Stimulated activated CD8-positive, alpha-beta memory T cell treated with anti-CD3 and anti-CD28 coated beads, Interleukin-15, amount 100 ng/mL, for 24 hours (primary cell): ENCODE data around the gene SLC25A38.
A peak's percentile ranks its signal among the peaks of the same experiment; 100 is the strongest.

ENCODE experiments used
- DNase-seq: peaks from one replicate; pipeline ENCODE4 v3.0.0-alpha.2; 2020; ENCODE audit warnings: low read depth

Gene SLC25A38

DNA sequence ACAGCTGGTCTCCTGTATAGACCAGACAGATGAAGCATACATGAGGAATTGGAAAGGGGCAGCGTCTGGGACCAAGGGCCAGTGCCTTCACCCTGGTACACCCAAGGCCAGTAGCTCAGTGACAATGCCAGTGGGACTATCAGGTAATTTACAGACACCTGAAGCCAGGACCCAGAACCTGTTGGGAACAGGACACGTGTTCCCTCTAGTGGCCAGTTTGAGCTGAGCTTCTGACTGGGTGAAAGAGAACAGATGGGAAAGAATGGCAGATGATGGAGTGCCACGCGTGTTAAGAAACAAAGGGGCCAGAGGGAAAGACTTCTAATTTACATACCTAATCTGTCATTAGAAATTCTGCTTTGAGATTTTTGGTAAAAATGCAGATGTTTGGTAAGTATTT is 5.1 kb upstream of the SLC25A38 start:
- DNase-seq, result no peak

DNA sequence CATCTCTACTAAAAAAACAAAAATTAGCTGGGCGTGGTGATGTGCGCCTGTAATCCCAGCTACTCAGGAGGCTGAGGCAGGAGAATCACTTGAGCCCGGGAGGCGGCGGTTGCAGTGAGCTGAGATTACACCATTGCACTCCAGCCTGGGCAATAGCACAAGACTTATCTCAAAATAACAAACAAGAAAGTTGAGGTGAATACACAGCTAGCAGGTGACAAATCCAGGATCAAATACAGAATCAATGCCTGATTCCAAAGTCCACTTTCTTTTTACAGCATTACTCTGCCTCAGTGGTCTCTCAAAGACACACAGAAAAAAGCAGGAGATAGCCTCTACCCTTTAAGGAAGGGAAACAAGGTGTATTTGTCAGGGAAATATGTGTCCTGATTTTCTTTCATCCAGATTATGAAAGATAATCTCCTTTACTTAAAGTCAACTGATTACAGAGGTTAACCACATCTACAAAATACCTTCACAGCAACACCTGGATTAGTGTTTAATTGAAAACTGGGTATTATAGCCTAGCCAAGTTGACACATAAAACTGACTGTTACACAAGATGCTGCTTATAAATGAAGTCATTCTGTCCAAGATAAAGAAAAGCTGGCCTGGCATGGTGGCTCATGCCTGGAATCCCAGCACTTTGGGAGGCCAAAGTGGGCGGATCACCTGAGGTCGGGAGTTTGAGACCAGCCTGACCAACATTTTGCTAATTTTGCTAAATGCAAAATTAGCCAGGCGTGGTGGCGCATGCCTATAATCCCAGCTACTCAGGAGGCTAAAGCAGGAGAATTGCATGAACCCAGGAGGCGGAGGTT is 4.0 kb upstream of the SLC25A38 start:
- DNase-seq, result no peak

GRCh38 chr3:39379778-39380155 is 3.4 kb upstream of the SLC25A38 start:
- DNase-seq, result no peak

DNA sequence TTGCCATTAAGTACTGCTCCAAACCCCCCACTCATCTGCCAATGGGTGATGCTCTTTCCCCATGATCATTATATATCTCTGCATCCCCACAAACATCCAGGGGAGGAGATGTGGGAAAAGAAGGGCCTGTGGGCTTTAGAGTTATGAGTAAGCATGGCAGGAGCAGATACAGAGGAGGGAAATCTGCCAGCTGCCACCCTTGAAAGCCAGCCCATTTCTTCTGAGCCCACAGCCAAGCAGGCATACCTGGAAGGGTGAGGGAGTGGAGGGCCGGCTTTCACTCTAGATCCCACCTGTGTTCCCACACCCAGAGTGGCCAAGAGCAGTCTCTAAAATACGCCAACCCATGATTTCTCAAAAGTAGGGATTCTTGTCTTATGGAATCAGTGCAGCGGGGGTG is 1.7 kb upstream of the SLC25A38 start:
- no peak for DNase-seq

DNA sequence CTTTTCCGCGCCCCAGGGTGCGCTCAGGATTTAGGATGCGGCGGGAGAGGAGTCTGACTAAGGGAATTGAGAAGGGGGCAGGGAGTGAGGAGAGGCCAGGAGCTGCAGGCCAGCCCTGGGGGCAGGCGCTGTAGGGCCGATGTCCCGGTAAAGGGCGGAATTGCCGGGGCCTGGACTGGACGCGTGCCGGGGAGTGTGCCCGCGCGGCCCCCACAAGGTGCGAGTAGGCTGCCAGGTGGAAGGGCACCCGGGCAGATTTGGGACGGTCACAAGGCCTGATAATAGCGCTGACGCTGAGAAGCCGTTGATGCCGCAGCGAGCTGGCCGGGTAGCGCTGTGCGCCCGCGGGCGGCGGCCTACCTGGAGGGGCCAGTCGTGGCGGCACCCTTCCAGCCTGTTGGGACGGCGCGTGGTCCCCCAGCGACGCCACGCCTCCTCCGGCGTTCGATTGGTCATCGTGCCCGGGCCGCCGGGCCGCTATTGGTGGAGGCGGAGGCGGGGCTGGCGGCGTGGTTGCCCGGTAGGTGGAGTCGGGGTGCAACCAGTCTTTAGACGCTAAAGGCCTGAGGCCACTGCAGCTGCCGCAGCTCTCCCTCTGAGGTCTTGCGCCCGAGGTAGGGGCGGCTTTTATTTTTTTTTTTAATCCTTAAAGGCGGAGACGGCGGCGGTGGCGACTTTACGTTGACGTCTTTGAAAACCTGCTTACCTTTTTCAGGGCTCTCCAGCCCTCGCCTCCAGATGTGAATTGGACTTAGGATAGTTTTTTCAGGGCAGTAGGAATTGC is 903 bp downstream of the SLC25A38 start:
- peak; percentile 89 for DNase-seq

GRCh38 chr3:39384665-39385000 is 1.5 kb downstream of the SLC25A38 start:
- no peak for DNase-seq

DNA sequence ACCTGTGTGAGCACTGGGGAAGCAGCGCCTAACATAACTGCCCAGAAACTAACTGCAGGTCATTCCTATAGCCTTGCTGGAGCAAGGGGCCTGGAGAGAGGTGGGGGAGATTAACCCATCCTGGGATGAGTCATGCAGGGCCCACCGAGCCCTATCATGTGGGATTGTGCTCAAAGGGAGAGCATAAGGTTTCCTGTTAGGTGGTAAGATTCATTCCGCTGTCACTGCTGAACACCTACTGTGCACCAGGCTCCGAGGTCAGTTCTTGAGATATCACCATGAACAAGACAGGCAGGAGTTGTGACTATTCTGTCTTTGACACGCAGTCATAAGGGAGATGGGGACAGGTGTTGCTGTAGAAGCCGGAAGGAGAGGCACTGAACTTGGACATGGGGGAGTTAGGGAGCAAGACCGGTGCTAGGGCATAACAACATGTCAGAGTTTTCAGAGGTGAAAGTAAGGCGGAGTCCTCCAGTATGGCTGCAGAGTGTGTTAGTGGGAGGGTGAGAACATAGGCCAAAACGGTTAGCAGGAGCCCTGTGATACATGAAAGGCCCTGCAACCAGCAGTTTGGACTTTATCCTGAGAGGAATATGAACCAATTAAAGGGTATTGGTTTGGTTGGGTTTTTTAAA is 2.4 kb downstream of the SLC25A38 start:
- DNase-seq, result no peak

DNA sequence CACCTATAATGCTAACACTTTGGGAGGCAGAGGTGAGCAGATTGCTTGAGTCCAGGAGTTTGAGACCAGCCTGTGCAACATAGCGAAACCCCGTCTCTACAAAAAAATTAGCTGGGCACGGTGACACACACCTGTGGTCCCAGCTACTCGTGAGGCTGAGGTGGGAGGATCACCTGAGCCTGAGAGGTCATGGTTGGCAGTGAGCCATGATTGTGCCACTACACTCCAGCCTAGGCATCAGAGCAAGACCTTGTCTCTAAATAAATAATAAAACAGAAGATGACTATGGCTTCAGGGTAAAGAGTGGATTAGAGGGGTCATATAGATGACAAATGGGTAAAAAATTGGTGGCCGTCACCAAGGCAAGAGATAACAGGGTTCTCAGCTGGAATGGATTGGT is 3.1 kb downstream of the SLC25A38 start:
- DNase-seq, result no peak

GRCh38 chr3:39387411-39387975 is 4.3 kb downstream of the SLC25A38 start:
- DNase-seq, result no peak

DNA sequence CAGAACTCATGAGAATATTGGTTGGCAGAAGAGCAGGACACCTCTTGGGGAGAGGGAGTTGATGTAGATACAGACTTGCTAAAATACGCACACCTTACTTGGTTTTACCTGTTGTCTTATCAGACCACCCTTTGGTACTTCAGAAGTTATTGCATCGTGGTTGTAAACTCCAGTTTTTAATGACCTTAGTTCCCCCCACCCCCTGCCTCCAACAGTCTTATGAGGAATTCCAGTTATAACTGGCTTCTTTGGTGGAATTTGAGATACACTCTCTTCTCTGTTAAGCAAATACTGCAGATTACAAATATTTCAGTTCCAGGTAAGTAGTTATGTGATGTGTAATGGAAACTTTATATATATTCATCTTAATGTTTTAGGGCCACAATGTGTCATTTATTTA is 5.0 kb downstream of the SLC25A38 start:
- DNase-seq, result no peak

DNA sequence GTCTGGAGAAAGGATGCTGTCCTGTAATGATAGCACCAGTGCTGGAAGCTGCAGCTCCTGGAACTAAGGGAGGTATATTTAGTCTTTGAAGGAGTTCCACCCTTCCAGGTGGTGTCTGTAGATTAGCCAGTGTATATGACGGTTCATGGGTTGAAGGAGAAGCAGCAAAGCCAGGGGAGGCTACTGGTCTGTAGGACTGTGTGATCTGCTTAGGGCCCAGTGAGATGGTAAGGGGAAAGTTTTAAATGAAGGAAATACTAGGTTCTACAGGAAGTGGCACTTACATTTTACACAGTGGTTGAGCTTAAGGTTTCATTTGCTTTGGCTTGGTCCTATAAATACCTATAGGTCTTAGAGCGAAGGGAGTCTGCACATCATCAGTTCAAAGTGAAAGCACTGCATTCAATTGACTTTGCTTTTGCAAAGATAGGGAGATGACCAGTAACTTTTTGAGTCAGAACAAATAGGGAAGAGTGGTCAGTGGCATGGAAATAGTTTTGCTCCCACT is 5.6 kb downstream of the SLC25A38 start:
- no peak for DNase-seq

DNA sequence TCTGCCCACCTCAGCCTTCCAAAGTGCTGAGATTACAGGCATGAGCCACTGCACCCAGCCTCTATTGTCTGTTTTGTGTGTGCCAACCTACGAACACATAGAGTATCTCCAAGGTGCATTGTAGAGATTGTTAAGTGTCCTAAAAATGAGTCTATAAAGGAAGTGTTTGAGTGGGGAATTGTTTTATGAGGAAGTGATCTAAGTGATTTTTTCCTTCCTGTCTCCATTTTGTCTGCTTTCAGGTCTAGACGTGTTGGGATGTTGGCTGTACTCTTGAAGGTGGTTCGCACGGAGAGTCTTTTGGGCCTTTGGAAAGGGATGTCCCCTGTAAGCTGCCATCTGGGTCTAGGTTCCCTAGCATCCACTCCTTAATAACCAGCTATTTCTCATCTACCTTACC is 7.0 kb downstream of the SLC25A38 start:
- no peak for DNase-seq

DNA sequence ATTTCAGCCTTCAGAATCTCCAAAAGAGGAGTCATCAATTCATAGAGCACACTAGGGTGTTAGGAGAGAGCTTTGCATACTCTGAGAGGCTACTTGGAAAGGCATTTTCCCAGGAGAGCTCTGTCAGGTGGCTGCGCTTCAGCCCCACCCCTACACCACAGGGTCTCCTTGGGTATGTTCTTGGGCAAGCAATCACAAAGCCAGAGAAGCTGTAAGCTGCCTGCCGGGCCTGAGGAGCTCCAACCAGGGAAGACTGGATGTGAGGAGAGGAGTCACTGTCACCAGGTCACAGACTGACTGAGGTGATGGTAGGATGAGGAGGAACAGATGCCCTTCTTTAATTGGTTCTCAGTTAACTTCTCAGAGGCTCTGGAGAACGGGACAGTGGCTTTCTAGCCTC is 13.5 kb downstream of the SLC25A38 start:
- no peak for DNase-seq

- no peak for DNase-seq
These were observed 15.5 kb downstream of the SLC25A38 start for GRCh38 chr3:39398700-39399099.

DNA sequence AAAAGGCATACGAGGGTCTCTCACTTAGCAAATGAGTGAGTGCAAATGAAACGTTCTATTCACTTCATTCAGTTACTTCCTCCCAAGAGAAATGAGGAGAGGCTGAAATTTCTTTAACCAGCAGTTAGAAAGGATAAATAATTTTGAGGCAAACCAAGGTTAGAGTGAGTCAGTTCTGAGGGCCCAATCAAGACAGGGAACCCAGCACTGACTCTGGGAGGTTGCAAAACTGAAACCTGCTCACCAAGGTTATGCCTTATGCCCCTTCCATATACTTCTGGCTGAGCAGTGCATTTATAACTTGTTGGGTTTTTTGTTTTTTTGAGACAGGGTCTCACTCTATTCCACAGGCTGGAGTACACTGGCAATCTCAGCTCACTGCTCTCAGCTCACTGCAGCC is 18.8 kb downstream of the SLC25A38 start:
- DNase-seq, result no peak

DNA sequence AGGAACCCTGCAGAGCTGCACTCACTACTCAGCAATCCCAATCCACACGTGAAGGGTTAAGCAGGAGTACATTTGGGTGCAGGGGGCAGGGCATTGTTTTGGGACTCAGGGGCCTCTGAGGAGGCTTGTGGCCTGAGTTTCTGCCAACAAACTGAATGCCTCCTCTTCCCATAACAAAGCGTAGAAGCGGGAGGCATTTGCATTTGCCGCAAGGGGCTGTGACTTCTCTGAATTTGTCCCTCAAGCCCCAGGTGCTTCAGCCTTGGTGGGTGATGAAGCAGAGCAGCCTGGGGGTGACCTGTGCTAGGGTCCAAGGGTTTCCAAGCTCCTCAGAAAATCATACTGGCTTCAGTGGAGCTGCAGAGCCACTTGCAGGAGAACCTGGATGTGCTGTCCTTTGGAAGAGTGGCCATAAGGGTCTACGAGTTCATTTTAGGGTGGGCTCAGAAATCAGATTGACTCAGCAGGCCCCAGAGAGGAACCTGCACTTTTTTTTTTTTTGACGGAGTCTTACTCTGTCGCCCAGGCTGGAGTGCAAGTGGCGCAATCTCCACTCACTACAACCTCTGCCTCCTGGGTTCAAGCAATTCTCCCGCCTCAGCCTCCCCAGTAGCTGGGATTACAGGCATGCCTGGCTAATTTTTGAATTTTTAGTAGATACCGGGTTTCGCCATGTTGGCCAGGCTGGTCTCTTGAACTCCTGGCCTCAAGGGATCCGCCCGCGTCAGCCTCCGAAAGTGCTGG is 21.9 kb downstream of the SLC25A38 start:
- no peak for DNase-seq

DNA sequence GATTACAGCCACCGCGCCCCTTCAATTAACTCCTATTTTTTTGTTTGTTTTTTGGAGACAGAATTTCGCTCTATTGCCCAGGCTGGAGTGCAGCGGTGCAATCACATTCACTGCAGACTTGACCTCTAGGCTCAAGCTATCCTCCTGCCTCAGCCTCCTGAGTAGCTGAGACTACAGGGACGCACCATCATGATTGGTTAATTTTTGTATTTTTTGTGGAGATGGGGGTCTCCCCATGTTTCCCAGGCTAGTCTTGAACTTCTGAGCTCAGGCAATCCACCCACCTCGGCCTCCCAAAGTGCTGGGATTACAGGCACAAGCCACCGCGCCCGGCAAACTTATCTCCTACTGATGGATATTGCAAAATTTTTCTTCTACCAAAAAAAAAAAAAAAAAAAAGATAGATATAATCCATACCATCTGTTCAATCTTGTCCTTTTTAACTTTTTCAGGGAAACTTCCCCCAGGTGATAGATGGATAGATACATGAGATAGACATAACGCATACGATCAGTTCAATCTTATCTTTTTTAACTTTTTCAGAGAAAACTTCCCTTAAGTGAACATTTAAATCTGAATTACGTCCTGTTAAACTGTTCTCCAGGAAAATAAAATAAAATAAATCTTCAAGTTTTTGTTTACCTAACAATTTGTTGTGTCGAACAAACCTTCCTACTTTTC is 22.7 kb downstream of the SLC25A38 start:
- no peak for DNase-seq

GRCh38 chr3:39406368-39407258 is 23.4 kb downstream of the SLC25A38 start, which contains the start of gene RPSA:
RPSA (plus strand) TSS chr3:39406720; CDS start chr3:39407654, 934 bp downstream.
- peak; percentile 72 for DNase-seq

DNA sequence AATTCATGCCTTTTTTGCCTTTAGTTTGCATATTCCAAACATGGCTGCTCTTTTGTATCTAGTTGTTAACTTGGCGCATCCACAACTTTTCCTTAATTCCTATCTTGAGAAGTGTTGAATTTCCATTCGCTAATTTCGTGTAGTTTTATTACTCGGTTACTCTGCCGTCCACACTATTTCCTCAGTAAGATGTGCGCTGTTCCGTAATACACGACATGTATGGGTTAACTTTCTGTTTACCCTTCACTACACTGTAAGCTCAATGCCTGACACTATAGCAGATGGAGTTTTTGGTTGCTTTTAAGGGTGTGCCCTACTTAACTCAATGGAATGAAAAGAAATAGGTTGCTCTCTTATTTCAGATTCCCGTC is 24.1 kb downstream of the SLC25A38 start:
- DNase-seq, result no peak
